Islet of Langerhans (tissue), 1 donor: ENCODE results near the gene ZSWIM6.
"Not testable (repeated sequence)": the region's sequence is repeated elsewhere in the genome, so short reads cannot be mapped to it uniquely, and the experiment has no call there.

Source experiments
- FAIRE-seq: peaks from one replicate; lab custom pipeline; 2011; peaks lifted over from hg19 to GRCh38; lab: Jason Lieb, UNC

Gene ZSWIM6

DNA sequence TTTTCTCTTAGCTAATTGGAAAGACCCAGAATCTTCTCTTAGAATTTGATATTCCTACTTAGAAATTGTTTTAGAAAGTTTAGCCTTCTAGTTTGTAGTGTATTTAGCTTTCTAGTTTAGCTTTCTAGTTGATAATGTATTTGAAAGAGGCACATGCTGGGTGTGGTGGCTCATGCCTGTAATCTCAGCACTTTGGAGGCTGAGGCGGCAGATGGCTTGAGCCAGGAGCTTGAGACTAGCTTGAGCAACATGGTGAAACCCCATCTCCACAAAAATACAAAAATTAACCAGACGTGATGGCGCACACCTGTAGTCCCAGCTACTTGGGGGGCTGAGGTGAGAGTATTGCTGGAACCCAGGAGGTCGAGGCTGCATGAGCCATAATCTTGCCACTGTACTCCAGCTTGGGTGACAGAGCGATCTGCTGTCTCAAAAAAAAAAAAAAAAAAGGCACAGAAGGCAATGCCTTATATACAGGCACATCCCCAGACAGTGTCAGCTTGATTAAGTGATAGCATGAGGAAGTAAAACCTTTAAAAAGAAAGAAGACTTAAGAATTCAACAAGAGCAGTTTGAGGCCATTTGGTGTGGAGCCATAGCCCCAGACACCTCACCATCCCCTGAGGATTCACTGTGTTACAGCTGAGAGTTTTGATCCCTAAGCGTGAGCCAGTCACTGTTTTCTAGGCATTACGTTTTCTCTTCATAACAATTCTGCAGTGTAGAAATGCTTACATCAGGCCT is 34.6 kb downstream of the ZSWIM6 start:
- FAIRE-seq: no peak

DNA sequence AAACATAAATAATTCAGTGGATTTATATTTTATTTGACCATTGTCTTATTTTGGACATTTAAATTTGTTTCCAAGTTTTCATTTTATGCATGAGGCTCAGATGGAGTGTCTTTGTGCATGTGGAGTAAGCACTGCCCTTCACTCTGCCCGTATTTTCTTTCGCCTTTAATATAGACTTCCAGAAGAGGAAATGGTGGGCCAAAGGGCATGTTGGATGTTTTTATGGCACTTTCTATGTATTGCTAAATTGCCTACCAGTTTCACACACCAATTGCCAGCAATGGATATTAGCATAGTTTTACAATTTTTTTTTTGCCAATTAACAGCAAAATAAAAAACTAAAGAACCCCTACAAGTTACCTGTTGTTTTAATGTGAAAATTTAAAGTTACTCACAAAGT is 38.4 kb downstream of the ZSWIM6 start:
- no peak for FAIRE-seq

DNA sequence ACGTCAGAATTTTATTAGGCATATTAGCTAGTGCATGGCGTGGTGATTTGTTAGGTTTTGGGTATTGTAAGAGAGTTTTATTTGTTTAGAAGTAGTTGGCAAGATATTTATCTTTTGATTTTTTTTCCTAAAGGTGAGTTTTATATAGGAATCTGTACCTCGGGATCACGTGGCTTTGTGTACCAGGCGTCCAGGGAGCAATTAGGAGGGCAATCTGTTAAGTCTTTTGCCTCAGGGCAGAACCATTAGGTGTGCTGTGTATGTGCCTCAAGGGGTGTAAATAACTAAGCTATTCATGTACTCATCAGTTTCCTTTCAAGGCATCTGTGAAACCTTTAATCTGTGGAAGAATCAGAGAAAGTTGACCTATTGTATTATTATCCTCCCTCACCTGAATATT is 39.4 kb downstream of the ZSWIM6 start:
- FAIRE-seq: no peak

DNA sequence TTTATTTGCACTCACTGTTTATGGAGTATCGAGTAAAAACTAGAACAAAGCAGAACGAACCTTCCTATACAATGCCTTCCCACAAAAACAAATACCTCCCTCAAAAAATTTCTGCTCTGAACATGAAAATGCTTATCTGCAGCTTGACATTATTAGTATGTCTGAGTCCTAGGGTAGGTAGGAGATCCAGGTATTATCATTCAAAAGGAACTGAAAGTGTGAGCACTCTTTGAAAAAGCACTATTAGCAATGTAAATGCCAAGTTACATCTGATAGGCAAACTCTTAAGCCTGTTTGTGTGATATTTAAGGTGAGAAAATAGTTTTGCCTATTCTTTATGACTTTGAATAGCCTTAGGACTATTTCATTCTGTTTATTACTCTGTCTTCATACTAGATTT is 47.6 kb downstream of the ZSWIM6 start:
- FAIRE-seq: no peak

DNA sequence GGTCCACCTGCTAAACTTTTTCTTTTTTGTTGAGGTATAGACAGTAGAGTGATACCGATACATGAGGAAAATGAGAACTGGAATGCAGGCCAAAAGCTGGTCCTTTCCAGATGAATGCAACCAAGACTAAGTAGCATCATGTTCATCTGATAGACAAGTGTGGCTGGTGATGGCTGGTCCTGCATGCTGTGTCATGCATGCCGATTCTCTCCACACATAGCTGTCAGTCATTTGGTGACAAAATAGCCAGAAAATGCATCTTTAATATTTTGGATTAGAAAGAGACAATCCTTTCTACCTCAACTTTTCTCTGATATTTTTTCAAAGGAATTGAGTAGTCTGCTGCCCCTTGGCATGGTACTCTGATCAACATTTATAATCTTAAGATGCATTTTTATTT is 49.9 kb downstream of the ZSWIM6 start:
- no peak for FAIRE-seq

DNA sequence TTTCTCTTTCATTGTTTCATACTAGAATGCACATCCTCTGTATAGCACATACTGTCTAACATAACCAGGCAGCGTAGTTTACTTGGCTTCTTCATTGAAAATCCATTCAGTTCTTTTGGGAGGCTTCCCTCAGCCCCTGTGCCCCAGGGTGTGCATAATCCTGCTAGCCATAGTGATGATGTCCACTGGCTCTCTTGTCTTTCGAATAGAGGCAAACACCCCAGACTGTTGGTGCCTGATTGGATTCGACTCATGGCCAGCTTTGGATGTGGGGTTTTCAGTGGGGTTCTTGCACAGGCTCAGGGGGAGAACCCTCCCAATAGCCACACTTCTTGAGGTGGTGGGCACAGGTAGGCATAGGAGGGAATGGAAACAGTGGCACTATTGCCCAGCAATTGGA is 53.6 kb downstream of the ZSWIM6 start:
- FAIRE-seq: no peak

DNA sequence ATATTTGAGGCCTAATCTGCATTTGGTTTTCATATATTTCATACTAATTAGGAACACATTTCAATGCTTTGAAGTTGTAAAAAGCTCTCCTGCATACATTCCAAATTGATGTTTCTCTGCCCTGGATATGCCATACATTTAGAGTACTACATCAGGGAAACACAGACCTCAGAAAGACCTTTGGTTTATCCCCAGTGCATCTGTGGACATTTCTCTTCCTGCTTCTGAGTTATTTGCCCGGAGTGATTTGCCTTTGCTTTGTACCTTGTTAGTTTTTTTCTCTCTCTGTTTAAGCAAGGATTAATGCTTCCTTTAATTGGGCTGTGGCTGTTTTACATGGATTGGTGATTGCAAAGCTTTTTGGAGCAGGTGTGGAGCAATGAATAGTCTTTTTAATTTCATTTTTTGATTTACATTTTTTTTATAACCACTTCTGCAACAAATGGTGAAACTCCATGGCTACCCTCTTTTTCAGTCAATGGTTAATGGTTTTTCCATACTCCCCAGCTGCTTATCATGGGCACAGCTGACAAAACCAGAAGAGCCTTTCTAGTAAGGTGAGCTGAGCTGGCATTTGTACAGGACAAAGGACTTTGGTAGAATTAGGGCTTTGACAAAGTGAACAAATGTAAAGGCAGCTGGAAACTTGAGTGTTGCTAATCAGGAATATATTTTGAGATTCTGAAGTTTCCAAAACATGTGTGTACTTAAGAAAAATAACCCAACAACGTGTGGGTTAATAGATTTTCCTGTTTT is 54.2 kb downstream of the ZSWIM6 start:
- FAIRE-seq: no peak

DNA sequence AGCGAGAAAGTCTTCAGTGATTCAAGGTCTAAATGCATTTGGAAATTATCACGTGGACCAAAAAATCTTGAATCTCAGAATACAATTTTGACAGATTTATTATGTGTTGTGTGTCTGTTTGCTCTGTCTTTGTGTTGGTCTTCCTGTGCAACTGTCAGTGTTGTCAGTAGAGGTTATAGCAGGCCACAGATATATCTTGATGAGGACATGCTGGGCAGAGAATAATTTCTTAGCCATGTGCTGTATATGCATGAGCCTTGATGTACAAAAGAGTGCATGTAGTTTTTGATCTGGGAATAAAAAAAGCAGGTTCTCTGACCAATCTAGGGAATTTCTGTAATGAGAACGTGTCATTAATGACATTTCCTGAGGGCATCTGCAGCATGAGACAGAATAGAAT is 57.6 kb downstream of the ZSWIM6 start:
- no peak for FAIRE-seq

DNA sequence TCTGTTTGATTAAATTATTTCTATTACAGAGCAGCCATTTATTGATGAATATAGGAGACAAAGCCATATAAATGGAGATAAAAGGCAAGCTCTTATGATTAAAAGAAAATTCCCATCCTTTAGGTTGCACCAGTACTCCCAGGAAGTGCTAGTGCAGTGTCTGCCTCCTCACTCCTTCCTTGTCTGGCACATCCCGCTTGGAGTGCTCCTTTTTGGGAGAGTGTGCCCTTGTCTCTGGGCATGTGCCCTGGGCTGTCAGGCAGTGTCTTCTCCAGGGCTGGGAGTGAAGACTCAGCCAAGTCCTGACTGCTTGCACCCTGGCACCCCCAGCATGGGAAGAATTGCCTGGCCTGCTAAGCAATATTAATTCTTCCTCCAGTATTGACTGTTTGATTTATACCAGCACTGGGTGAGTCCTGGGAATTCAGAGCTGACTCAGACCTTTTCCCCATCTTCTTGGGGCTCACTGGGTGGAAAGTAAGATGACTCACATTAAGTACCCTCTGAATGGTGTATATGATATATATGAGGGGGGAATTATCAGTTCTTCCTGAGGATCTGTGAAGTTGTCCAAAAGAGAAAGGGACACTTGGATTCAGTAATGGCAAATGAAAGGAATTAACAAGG is 62.1 kb downstream of the ZSWIM6 start:
- FAIRE-seq: no peak

DNA sequence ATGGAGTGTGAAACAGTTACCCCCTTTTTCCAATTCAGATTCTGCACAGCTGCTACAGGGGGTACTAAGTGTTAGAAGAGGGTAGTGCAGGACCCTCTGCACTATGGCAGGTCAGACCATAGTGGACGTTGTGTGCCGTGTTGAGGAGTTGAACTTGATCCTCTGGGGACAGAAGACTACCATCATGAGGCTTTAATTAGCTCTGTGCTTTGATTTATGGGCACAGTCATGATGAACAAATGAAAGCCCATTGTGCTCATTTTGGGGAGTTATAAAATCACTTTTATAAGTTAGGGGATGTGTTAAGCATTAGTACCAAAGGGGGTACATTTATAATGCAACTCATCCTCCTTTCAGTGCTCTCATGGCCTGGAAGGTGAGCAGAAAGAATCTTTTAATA is 62.7 kb downstream of the ZSWIM6 start:
- FAIRE-seq: no peak

DNA sequence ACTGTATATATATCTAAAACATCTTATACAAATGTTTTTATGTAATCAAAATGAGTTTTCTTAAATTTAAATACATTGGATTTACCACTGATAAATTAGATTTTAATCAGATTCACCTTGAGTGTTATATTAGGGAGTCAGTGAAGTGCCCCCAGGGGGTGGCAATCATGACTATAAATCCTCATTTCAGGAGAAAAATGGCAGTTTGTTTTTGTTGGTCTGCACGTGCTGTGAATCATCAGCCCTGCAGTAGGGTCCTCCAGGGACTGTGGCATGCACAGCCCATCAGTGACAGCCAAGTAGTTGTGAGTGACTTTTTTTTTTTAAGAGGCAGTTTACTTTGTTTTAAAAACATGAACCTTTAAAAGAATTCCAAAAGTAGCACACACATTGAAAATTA is 65.2 kb downstream of the ZSWIM6 start:
- no peak for FAIRE-seq

DNA sequence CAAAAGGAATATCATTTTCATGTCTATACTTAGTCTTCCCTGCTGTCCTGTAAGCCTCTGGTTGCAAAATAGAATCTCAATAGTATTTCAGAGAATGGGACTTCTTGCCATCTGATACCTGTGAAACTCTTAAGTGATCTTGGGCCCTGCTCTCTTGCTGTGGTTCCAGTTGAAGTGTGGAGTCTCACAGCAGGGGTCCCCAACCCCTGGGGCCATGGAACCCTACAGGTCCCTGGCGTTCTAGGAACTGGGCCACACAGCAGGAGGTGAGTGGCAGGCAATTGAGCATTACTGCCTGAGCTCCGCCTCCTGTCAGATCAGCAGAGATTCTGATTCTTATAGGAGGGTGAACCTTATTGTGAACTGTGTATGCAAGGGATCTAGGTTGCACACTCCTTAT is 65.9 kb downstream of the ZSWIM6 start:
- FAIRE-seq: no peak

DNA sequence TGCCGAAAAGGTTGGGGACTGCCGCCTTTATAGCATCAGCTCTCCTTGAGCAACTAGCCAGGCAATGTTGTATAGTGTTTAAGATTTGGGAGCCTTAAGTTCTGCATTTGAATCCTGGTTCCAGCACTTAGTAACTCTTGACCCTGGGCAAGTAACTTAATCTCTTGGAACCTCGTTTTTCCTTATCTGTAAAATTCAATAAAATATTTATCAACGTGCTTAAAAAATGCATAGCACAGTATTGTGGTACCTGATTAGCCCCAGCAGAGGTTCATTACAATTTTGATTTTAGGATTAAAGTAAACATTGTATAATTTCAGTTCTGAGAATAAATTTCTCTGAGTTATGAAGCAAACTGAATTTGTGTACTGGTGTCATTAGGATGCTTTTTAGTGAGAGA is 66.4 kb downstream of the ZSWIM6 start:
- FAIRE-seq: no peak

DNA sequence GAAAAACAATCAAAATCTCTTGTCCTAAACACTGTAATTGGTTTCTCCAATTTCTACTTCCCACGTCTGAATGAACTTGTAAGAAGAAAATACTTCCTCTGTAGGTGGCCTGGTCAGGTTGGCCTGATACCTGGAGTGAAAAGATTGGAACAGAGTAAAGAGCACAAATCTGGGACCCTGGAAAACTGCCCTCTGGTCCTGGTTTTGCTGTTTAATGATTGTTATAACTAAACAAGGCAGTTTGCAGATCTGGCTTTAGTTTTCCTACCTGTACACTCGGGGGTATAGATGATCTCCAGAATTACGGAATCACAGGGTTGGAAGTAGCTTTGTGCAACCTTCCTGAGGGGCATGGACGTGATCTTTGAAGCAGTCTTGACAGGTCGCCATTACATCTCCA is 67.6 kb downstream of the ZSWIM6 start:
- no peak for FAIRE-seq

DNA sequence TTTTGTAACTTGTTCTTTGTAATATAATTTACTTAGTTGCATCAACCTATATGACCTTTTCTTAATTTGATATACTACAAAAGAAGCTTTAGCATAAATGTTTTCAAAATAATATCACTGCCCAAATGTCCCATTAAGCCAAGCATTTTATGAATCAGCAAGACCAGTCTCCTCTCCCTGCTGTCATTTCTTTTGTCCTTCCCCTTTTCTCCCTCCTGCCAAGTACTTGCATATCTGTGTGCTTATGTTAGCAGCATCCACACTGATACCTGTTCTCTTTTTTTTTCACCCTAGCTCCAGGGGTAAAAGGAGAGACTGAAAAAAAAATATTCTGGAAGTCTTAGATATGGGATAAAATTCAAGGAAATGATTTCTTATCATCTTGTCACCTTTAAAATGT is 69.7 kb downstream of the ZSWIM6 start:
- FAIRE-seq: peak; percentile 9

DNA sequence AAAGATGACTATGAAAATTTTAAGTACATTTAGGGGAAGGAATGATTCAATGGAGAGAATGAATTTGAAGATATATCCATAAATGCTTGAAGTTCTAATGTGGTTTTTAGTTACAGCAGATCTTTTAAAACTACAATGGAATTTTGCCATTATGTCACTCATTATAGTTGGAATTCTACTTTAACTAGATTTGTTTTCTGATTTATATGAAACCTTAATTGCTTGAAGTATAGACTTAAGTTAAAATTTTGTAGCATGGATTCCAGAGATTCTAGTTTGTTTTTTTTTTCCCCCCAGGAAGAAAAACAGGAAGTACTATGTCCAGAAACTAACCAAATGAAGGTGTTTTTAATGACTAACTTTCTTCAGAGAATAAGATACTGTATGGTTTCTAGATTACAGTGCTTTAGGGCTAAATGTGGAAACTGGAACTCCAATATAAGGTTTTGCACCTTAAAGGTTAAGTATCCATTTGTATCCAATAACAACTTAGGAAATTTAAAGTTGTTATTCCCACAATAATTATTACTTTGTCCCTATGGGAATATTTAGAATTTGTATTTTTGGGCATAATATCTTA is 70.3 kb downstream of the ZSWIM6 start:
- FAIRE-seq: no peak

DNA sequence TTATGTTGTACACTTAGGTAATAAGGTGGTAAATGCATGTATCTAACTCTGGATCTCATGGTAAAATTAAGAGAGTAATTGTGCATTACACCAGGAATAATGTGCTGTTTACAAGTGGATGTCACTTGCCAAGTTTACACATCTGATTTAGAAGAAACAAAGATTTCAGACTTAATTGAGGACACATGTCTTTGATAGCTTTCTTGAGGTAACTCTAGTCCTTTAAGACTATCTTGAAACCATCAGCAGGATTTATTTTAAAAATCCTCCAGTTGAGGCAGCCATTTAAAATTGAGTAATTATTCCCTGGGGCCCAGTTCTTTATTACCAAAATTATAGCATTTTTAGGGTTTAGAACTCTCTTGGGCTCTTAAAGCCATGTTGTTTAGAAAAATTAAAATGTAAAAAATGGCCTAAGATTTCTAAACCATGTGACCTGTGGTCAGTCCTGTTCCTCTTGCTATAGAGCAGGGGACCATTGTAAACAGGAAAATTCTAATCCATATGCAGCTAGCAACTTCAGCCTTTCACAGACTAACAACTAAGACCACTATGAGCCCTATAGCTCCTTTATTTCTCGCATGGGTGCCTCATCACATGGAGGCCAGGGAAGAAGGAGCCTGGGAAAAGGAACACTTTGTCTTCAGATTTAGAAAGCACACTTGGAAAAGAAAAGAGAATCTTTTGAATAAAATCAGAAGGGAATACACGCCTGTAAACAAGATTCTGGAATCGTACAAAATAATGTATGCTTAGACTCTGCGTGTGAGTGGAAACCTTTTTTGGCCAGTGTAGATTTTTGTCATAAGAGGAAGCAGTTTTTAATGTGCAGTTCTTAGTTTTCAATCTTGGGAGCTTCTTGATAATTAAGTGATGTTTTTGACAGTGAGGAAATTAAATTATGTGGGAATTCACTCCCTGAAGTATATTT is 71.2 kb downstream of the ZSWIM6 start:
- no peak for FAIRE-seq

DNA sequence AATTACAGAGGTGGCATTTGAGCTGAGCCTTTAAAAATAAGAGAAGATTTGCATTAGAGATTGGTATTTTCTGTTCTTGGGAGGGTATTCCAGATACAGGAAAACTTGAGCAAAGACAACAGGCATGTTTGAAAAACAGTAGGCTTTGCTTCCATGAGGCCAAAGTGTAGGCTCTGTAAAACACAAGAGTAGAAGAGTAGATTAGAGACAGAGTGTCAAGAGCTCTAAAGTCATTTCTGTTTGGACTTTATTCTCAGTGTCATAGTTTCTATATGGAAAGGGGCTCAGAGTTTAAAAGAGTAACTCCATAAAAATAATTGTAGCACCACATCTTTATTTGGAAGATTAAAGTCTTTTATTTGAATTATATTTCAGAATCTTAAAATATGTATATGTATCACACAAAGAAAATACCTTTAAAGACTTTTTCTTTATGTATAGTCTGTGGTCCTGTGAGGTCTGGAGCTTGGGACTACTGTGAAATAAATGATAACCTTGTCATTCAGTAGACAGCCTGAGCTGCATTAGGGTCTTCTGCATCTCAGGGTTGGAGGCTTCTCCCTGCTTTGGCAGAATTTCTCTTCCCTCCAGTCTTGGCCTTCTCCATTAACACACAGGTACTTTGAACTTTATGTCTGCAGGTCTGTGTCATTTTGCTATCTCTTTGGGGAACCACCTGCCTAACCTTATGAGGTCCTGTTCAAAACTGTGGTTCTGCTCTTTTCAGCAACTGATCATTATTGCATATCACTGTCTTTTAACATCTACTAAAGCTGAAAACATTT is 73.6 kb downstream of the ZSWIM6 start:
- no peak for FAIRE-seq

DNA sequence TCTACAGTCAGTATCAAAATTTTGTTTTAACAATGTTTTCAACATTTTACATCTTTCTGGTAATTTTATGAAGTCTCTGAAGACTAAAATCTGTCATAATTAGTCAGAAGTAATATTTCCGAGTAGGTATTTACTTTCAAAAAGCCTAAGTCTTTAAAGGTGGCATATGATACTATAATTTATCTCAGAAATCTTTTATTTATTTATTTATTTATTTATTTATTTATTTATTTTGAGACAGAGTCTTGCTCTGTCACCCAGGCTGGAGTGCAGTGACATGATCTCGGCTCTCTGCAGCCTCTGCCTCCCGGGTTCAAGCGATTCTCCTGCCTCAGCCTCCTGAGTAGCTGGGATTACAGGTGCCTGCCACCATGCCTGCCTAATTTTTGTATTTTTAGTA is 74.4 kb downstream of the ZSWIM6 start:
- FAIRE-seq: not testable (repeated sequence)

DNA sequence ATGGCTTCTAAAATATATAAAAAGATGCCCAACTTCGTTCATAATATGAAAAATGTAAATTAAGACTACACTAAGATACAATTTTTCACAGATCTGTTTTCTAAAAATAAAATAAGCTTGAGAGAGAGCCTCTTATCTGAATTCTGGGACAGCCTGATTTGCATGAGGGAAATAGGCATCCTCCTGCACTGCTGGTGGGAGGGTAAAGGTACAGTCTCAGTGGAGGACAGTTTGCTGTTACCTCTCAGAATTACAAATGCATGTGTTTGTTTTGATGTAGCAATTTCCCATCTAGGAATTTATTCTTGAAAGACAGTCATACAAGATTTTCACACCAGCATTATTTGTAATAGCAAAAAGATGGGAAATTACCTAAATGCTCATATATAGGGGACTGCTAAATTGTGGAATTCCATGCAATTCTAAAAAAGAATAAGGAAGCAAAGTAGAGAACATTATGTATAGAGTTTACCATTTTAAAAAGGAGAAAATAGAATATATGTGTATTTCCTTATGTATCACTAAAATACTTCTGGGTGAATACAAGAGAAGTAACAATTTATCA is 75.7 kb downstream of the ZSWIM6 start:
- no peak for FAIRE-seq
